Thymus (tissue), 11 donors: ENCODE results near the gene VIT. TPM values are rescaled to one million over a fixed set of nuclear protein-coding genes. Genes with fewer than 3 reads are reported as not detected.

ENCODE experiments used
- DNase-seq, 9 donors: peaks; one replicate each; pipeline ENCODE4 v3.0.0-alpha.2; 2013; ENCODE audit warnings: low spot score in 9 of 9, low read depth in 6 of 9, missing footprints in 1 of 9
- H3K27ac ChIP-seq, 2 donors: one replicate each; pipeline ENCODE4 v1.5.1; 2013; ENCODE audit warnings: control low read depth in 1 of 2, low read depth in 1 of 2, low read length in 1 of 2, mild to moderate bottlenecking in 1 of 2, moderate library complexity in 1 of 2
- H3K27me3 ChIP-seq, 2 donors: one replicate each; pipeline ENCODE4 v1.5.1; 2013; ENCODE audit warnings: low read length in 1 of 2; ENCODE audit not compliant: control insufficient read depth in 2 of 2, insufficient read depth in 1 of 2
- H3K36me3 ChIP-seq, 2 donors: one replicate each; pipeline ENCODE4 v1.5.1; 2013; ENCODE audit warnings: low read length in 1 of 2, mild to moderate bottlenecking in 1 of 2, moderate library complexity in 1 of 2; ENCODE audit not compliant: control insufficient read depth in 2 of 2, insufficient read depth in 2 of 2
- H3K4me1 ChIP-seq, 2 donors: one replicate each; pipeline ENCODE4 v1.5.1; 2013; ENCODE audit warnings: low read length in 2 of 2; ENCODE audit not compliant: control insufficient read depth in 2 of 2, insufficient read depth in 2 of 2
- H3K4me3 ChIP-seq, 2 donors: one replicate each; pipeline ENCODE4 v1.5.1; 2013; ENCODE audit warnings: low read length in 2 of 2, control low read depth in 1 of 2, mild to moderate bottlenecking in 1 of 2
- H3K9me3 ChIP-seq, 2 donors: one replicate each; pipeline ENCODE4 v1.5.1; 2013; ENCODE audit warnings: low read length in 1 of 2, mild to moderate bottlenecking in 1 of 2; ENCODE audit not compliant: control insufficient read depth in 2 of 2, insufficient read depth in 1 of 2
- WGBS: extraction: QIAGEN DNeasy Blood & Tissue Kit; methylation state at CpG from one replicate; pipeline ENCODE4 v1.1.7; 2013; 5-methylcytosine and 5-hydroxymethylcytosine counted together
- polyA plus RNA-seq: library from polyadenylated mRNA; stranded (reverse); fragments of 200-250 nt; gene quantifications from one replicate; pipeline ENCODE4 v1.2.3, GENCODE V29; 2013
- total RNA-seq: library from RNA; stranded (reverse); fragments of 120-200 nt; gene quantifications from one replicate; pipeline ENCODE4 v1.2.4, GENCODE V29; 2013
- donor health status: healthy.

The VIT gene
- total and polyA plus RNA-seq, 2 donors = 0.19 to 2.2 TPM

DNA sequence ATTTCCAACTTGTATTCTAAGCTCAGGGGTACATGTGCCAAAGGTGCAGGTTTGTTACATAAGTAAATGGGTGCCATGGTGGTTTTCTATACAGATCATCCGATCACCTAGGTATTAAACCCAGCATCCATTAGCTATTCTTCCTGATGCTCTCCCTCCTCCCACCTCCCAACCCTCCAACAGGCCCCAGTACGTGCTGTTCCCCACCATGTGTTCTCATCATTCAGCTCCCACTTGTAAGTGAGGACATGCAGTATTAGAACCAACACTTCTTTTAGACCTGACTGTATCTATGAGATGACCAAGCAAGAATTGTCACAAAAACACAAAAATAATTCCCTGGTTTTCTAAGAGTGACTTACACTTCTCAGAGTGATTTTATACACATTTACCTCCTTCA is 83.0 kb downstream of the VIT start:
- H3K4me1 ChIP-seq = no peaks in the 10 kb centered on the region
- 94% methylated on average over 2 of the region's 2 CpGs for WGBS
- H3K9me3 ChIP-seq = no peaks in the 10 kb centered on the region
- no peaks in the 10 kb centered on the region for H3K27me3 ChIP-seq
- DNase-seq = no peak
- H3K27ac ChIP-seq = no peak overlapping the region
- H3K36me3 ChIP-seq = no peaks in the 10 kb centered on the region
- H3K4me3 ChIP-seq = no peak overlapping the region

DNA sequence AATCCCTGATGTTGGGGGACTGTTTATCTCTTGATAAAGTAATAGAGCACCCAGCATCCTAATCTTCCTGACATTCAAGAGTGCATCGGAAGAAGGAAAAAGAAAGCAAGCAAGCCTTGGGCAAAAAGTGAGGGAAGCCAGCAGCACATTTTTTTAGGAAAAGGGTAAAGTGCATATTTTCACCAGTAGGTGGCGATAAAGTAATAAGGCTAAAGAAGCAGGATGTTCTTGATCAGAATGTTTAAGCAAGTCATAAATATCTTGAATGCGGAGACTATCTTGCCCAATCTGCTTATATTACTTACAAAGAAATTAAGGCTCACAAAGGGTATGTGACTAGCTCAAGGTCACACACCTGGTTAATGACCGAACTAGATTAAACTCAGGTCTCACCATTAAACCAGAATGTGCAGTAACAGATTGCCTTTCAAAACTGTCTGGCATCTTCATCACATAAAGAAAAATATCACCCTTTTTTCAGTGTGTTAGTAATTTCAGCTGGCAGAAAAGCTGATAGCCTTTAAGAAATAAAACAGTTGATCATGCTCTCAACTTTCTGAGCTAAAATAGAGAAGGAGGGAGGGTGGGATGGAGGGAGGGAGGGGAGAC is 83.8 kb downstream of the VIT start:
- Histone ChIP-seq H3K9me3 (no peaks in the 10 kb centered on the region), H3K27me3 (no peaks in the 10 kb centered on the region), H3K36me3 (no peaks in the 10 kb centered on the region), H3K27ac (no peak overlapping the region), H3K4me3 (no peak overlapping the region), H3K4me1 (no peaks in the 10 kb centered on the region)
- 22% methylated on average over 4 of the region's 4 CpGs for whole genome bisulfite sequencing
- DNase-seq = peak; percentile 14 to 75 (median 43)

DNA sequence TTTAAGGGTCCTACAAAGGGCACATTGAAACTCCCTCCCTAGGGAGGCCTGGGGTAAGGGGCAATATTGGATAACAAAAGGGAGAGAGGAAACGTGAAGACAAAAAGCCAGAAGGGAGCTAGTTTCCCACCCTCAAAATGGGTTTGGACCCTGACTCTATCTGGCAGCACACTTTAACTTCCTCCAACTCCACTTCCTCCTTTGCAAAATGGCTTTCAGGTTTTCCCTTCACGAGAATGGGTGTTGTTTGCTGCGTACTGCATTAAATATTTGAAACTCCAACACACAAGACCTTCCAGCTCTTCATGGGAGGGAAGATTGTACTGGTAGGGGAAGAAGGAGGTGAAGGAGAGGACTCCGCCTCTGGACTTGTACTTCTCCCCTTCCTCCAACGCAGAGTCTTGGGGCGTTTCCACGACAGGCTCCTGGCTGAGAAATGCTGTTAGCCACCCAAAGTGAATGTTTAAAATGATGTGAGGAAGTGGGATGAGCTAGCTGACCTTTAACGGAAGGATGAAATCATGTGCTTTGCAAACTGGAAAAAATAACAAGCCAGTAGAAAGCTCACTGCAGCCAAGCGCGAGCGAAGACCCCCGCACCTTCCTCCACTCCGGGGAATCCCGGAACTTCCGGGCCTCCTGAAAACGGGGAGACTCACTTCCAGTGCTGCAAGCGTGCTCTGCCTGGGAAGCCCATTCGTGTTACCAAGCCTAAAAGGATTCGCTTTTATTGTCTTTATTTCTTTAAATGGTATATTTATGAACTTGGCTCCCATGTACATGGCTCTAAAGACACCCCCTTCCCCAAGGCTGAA is 85.6 kb downstream of the VIT start:
- H3K4me1 ChIP-seq = no peaks in the 10 kb centered on the region
- no peaks in the 10 kb centered on the region for H3K27me3 ChIP-seq
- no peak for DNase-seq
- no peak overlapping the region for H3K27ac ChIP-seq
- H3K9me3 ChIP-seq = no peaks in the 10 kb centered on the region
- no peaks in the 10 kb centered on the region for H3K36me3 ChIP-seq
- 87% methylated on average over 19 of the region's 19 CpGs for WGBS
- no peak overlapping the region for H3K4me3 ChIP-seq

DNA sequence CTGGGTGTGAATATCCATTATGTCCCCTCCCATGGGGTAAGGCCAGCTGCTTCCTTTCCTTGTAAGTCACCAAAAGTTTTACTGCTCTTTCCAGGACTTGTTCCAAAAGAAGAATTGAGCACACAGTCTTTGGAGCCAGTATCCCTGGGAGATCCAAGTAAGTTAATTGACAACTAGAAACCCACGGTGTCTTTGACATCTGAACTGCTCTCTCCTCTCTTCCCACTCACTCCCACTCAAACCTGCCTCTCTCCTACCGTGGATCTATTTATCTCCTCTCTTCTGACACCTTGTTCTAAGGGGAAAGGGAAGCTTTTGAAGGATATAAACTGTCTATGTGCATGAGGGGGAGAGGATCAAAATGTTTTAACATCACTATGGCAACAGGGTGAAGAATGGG is 86.7 kb downstream of the VIT start:
- DNase-seq = no peak
- Histone ChIP-seq H3K4me3 (no peak overlapping the region), H3K27ac (no peak overlapping the region), H3K9me3 (no peaks in the 10 kb centered on the region), H3K4me1 (no peaks in the 10 kb centered on the region), H3K36me3 (no peaks in the 10 kb centered on the region), H3K27me3 (no peaks in the 10 kb centered on the region)
- 92% methylated on average over 2 of the region's 2 CpGs for WGBS

DNA sequence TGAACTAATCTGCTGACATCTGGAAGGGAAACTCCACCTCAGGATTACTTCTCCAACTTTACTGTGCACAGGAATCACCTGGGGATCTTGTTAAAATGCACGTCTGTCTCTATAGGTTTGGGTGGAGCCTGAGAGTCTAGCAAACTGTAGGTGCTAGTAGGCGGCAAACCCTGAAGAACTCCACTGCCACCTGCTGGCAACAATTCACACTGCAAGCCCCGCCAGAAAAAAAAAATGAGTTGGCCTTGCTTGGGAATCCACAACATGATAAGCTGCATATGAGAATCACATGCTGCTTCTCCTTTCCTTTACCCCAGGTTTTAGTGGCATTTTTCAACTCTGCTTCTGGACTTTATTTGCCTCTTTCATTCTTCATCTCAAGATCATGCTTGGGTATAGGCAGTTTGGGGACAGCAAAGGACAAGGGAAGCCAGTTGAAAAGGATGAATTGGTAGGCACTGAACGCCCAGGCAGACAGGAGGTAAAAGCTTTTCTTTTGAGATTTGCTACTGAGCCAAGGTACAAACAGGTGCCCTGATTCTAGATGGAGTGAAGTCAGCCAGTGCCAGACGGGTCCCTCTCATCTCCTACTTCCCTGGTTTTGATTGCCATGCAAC is 88.8 kb downstream of the VIT start:
- no peaks in the 10 kb centered on the region for H3K27me3 ChIP-seq
- WGBS = 39% methylated on average over 5 of the region's 5 CpGs
- no peaks in the 10 kb centered on the region for H3K36me3 ChIP-seq
- no peak overlapping the region for H3K4me3 ChIP-seq
- H3K9me3 ChIP-seq = no peaks in the 10 kb centered on the region
- H3K4me1 ChIP-seq = peaks cover 2 to 10% of the 10 kb centered on the region in 2 donors
- H3K27ac ChIP-seq = no peak overlapping the region
- peak; percentile 48 to 88 (median 66) for DNase-seq

GRCh38 chr2:36789181-36789804 is 92.8 kb downstream of the VIT start:
- Histone ChIP-seq H3K4me3 (no peak overlapping the region), H3K27me3 (no peaks in the 10 kb centered on the region), H3K9me3 (no peaks in the 10 kb centered on the region), H3K27ac (no peak overlapping the region), H3K4me1 (peaks cover 26 to 40% of the 10 kb centered on the region in 2 donors), H3K36me3 (no peaks in the 10 kb centered on the region)
- WGBS = 46% methylated on average over 11 of the region's 11 CpGs
- DNase-seq = peak in 1 of 9 donors; percentile 38

DNA sequence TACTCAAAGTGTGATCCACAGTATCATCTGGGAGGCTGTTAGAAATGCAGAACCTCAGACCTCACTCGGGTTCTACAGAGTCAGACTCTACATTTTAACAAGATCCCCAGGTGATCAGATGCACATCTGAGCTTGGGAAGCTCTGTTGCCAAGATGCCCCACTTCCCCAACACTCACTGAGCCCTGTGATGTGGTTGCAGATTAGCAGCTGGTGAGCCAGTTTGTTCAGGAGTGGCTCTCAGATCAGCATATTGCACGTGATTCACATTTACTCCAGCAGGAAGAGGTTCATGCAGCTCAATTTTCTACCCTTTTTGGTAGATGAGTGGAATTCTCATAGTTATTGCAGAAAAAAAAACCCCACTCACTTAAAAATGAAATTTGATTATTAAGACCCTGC is 96.4 kb downstream of the VIT start:
- H3K36me3 ChIP-seq = no peaks in the 10 kb centered on the region
- DNase-seq = peak; percentile 42 to 90 (median 74)
- no peaks in the 10 kb centered on the region for H3K9me3 ChIP-seq
- peaks cover 26 to 45% of the 10 kb centered on the region in 2 donors for H3K4me1 ChIP-seq
- peak overlapping the region in 1 of 2 donors; percentile 59 for H3K27ac ChIP-seq
- WGBS = 4% methylated on average over 2 of the region's 2 CpGs
- no peaks in the 10 kb centered on the region for H3K27me3 ChIP-seq
- no peak overlapping the region for H3K4me3 ChIP-seq

GRCh38 chr2:36797324-36798070 is 101.0 kb downstream of the VIT start:
- 83% methylated on average over 6 of the region's 6 CpGs for WGBS
- no peak for DNase-seq
- H3K27me3 ChIP-seq = no peaks in the 10 kb centered on the region
- H3K4me3 ChIP-seq = no peak overlapping the region
- no peaks in the 10 kb centered on the region for H3K36me3 ChIP-seq
- no peak overlapping the region for H3K27ac ChIP-seq
- peaks cover 9 to 20% of the 10 kb centered on the region in 2 donors for H3K4me1 ChIP-seq
- no peaks in the 10 kb centered on the region for H3K9me3 ChIP-seq
